Skeletal muscle tissue (tissue), 4 donors: ENCODE measurements around the gene DYNLT5. TPM values are rescaled to one million over a fixed set of nuclear protein-coding genes. Genes with fewer than 3 reads are reported as not detected.
"Not testable (repeated sequence)": the region's sequence is repeated elsewhere in the genome, so short reads cannot be mapped to it uniquely, and the experiment has no call there.

Source experiments
- H3K27ac ChIP-seq: one replicate; pipeline ENCODE4 v1.7.0; 2013; ENCODE audit warnings: mild to moderate bottlenecking, low read depth, low read length, inconsistent platforms
- H3K27me3 ChIP-seq, 3 donors: one replicate each; pipeline ENCODE4 v1.7.0; 2013; ENCODE audit warnings: low read length in 3 of 3; ENCODE audit not compliant: control insufficient read depth in 3 of 3, insufficient read depth in 3 of 3
- H3K36me3 ChIP-seq, 3 donors: one replicate each; pipeline ENCODE4 v1.7.0; 2013; ENCODE audit warnings: low read length in 3 of 3; ENCODE audit not compliant: control insufficient read depth in 3 of 3, insufficient read depth in 3 of 3
- H3K4me1 ChIP-seq, 3 donors: one replicate each; pipeline ENCODE4 v1.7.0; 2013; ENCODE audit warnings: low read length in 3 of 3, mild to moderate bottlenecking in 3 of 3; ENCODE audit not compliant: control insufficient read depth in 3 of 3, insufficient read depth in 3 of 3
- H3K4me3 ChIP-seq, 3 donors: one replicate each; pipeline ENCODE4 v1.7.0; 2013; ENCODE audit warnings: low read length in 3 of 3
- H3K9ac ChIP-seq, 3 donors: one replicate each; pipeline ENCODE4 v1.7.0; 2013; ENCODE audit warnings: low read length in 3 of 3, mild to moderate bottlenecking in 3 of 3, moderate library complexity in 2 of 3, low read depth in 1 of 3
- H3K9me3 ChIP-seq, 3 donors: one replicate each; pipeline ENCODE4 v1.7.0; 2013; ENCODE audit warnings: low read length in 3 of 3; ENCODE audit not compliant: control insufficient read depth in 3 of 3
- total RNA-seq: library from RNA; depleted of rRNA; stranded (reverse); fragments of >200 nt; gene quantifications from one replicate; pipeline ENCODE4 v1.2.3, GENCODE V29; 2014
- donor health status: Osteomylitis.

Gene DYNLT5
- 0.52 TPM for total RNA-seq

DNA sequence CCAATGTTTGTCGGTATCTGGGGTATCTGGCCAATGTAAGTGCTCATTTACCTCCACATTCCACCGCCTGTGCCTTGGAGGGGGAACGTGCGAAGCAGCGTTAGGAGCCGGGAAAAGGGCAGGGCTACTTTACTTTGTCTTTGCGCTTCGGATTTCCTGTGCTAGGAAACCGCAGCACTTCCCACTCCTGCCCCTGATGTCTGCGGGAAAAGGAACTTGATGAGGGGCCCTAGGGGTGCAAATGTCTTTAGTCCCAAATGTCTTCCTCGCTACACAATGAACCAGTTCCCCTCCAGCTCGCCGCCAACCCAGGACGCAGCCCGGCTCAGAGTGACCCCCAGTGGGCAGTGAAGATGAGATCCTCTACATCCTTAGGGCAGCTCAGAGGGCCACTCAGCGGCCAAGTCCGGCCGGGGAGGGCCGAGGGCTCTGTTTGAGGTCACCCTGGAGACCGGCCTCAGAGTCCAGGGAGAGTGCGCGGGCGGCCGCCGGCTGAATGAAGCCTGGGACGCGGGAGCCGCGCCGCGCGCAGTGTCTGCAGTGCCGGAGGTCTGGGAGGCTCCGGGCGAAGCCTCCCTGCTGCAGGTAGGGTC lies at the start of gene DYNLT5:
TSS of gene DYNLT5 (plus strand) at position 460 of the 593 bp plus-strand sequence. CDS start 2,200 bp downstream, outside the sequence.
- Histone ChIP-seq H3K27ac (peak within 1 kb of the TSS; percentile 55), H3K4me3 (peak within 1 kb of the TSS; percentile 58 to 73 (median 67)), H3K9ac (peak within 1 kb of the TSS; percentile 40 to 65 (median 62)), H3K9me3 (no peaks in the 10 kb centered on the region), H3K36me3 (no peaks in the 10 kb centered on the region), H3K27me3 (peaks cover 5 to 7% (median 7%) of the 10 kb centered on the region in 3 donors), H3K4me1 (peaks cover 0 to 15% (median 10%) of the 10 kb centered on the region in 3 donors)

DNA sequence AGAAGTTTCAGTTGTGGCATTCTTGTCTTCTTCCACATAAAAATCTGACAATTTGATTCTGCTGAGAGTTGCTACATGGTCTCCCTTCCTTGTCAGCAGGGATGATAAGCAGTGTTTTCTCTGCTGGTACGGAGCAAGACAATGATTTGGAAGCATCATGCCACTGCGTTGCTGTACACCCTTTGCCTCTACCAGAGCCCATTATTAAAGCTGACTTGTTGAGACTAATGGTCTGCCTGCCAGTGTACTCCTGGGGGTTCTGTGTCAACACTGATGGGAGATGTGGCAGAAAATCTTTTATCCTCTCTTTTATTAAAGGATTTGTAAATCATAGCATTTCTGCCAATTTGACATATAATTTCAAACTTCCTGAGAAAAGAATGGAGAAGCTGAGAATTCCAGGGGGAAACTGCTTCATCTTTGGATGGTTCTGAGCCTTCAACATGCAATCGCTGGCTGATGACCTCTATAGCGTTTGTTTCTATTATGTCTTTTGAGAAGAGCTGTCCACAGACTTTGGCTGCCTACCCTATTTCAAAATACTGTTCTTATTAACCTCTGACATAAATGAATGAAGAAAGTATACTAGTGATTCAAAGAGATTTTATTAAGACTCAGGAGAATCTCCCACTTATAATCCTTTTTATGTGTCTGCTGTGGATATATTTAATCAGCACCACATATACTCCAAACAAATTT lies 47.9 kb upstream of the DYNLT5 start:
- H3K9me3 ChIP-seq: no peaks in the 10 kb centered on the region
- no peaks in the 10 kb centered on the region for H3K4me1 ChIP-seq
- no peaks in the 10 kb centered on the region for H3K36me3 ChIP-seq
- no peaks in the 10 kb centered on the region for H3K27me3 ChIP-seq
- no peak overlapping the region for H3K9ac ChIP-seq
- peak overlapping the region; percentile 40 for H3K27ac ChIP-seq
- no peak overlapping the region for H3K4me3 ChIP-seq

DNA sequence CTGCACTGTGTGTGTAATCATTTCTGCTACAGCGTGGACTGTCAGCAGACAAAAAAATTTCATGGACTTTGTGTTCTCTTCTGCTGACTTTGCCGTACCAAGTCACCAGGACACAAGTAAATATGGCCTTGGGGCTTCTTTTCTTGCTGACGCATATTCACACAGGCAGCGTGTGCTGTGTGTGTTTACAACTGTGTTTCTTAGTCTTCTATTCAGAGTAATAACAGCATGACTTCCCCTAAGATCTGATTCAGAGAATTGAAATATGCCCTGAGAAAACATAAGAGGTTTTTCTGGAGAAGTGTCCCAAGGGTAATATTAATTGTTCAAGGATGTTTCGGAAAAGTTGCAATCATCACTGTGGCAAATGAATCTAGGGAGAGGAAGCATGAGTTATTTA lies 47.1 kb upstream of the DYNLT5 start:
- no peaks in the 10 kb centered on the region for H3K36me3 ChIP-seq
- H3K27ac ChIP-seq: peak overlapping the region; percentile 40
- no peaks in the 10 kb centered on the region for H3K4me1 ChIP-seq
- no peaks in the 10 kb centered on the region for H3K9me3 ChIP-seq
- H3K9ac ChIP-seq: no peak overlapping the region
- H3K27me3 ChIP-seq: no peaks in the 10 kb centered on the region
- H3K4me3 ChIP-seq: no peak overlapping the region

GRCh38 chr1:66711420-66711819 lies 40.8 kb upstream of the DYNLT5 start:
- H3K4me3 ChIP-seq: no peak overlapping the region
- H3K9ac ChIP-seq: no peak overlapping the region
- H3K36me3 ChIP-seq: no peaks in the 10 kb centered on the region
- no peaks in the 10 kb centered on the region for H3K9me3 ChIP-seq
- H3K27ac ChIP-seq: no peak overlapping the region
- H3K4me1 ChIP-seq: no peaks in the 10 kb centered on the region
- no peaks in the 10 kb centered on the region for H3K27me3 ChIP-seq

- H3K4me1 ChIP-seq: no peaks in the 10 kb centered on the region
- H3K9me3 ChIP-seq: no peaks in the 10 kb centered on the region
- H3K4me3 ChIP-seq: no peak overlapping the region
- H3K36me3 ChIP-seq: no peaks in the 10 kb centered on the region
- H3K27me3 ChIP-seq: no peaks in the 10 kb centered on the region
- H3K27ac ChIP-seq: no peak overlapping the region
- no peak overlapping the region for H3K9ac ChIP-seq
These were observed 39.4 kb upstream of the DYNLT5 start for GRCh38 chr1:66712839-66713238.

GRCh38 chr1:66723985-66724384 lies 28.3 kb upstream of the DYNLT5 start:
- Histone ChIP-seq H3K27me3 (no peaks in the 10 kb centered on the region), H3K9me3 (no peaks in the 10 kb centered on the region), H3K36me3 (no peaks in the 10 kb centered on the region), H3K4me1 (peaks cover 3 to 4% (median 3%) of the 10 kb centered on the region in 3 donors), H3K9ac (no peak overlapping the region), H3K27ac (no peak overlapping the region), H3K4me3 (no peak overlapping the region)

GRCh38 chr1:66725885-66726665 lies 26.2 kb upstream of the DYNLT5 start:
- H3K27me3 ChIP-seq: no peaks in the 10 kb centered on the region
- no peaks in the 10 kb centered on the region for H3K36me3 ChIP-seq
- H3K4me3 ChIP-seq: no peak overlapping the region
- H3K27ac ChIP-seq: no peak overlapping the region
- no peaks in the 10 kb centered on the region for H3K9me3 ChIP-seq
- H3K4me1 ChIP-seq: peaks cover 3 to 4% (median 3%) of the 10 kb centered on the region in 3 donors
- H3K9ac ChIP-seq: no peak overlapping the region

- Histone ChIP-seq H3K27ac (no peak overlapping the region), H3K4me3 (no peak overlapping the region), H3K9me3 (no peaks in the 10 kb centered on the region), H3K36me3 (no peaks in the 10 kb centered on the region), H3K9ac (no peak overlapping the region), H3K4me1 (peaks cover 3 to 4% (median 3%) of the 10 kb centered on the region in 3 donors), H3K27me3 (no peaks in the 10 kb centered on the region)
These were observed 24.2 kb upstream of the DYNLT5 start for GRCh38 chr1:66728021-66728420.

DNA sequence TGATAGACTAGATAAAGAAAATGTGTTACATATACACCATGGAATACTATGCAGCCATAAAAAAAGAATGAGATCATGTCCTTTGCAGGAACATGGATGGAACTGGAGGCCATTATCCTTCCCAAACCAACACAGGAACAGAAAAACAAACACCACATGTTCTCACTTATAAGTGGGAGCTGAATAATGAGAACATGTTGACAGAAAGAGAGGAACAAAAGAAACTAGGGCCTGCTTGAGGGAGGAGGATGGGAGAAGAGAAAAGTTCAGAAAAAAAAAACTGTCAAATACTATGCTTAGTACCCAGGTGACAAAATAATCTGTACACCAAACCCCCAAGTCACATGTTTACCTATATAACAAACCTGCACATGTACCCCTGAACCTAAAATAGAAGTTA lies 23.5 kb upstream of the DYNLT5 start:
- H3K9me3 ChIP-seq, H3K4me3 ChIP-seq, H3K36me3 ChIP-seq, H3K27ac ChIP-seq, H3K4me1 ChIP-seq, H3K9ac ChIP-seq, H3K27me3 ChIP-seq: not testable (repeated sequence)

- H3K9me3 ChIP-seq: no peaks in the 10 kb centered on the region
- H3K27me3 ChIP-seq: no peaks in the 10 kb centered on the region
- peaks cover 3 to 4% (median 3%) of the 10 kb centered on the region in 3 donors for H3K4me1 ChIP-seq
- no peaks in the 10 kb centered on the region for H3K36me3 ChIP-seq
- H3K27ac ChIP-seq: no peak overlapping the region
- no peak overlapping the region for H3K9ac ChIP-seq
- no peak overlapping the region for H3K4me3 ChIP-seq
These were observed 23.1 kb upstream of the DYNLT5 start for GRCh38 chr1:66729119-66729518.
